SHP77 treated with DMSO at 0.1 percent for 48 hours (cell line): Measurements from ENCODE around the gene STPG4.
"Not testable (repeated sequence)": the region's sequence is repeated elsewhere in the genome, so short reads cannot be mapped to it uniquely, and the experiment has no call there.

ENCODE experiments used
- DNase-seq: peaks from one replicate; lab custom pipeline; 2025; lab: John Stamatoyannopoulos, UW

STPG4 gene

GRCh38 chr2:47126783-47127182 is 28.3 kb downstream of the STPG4 start:
- DNase-seq, result no peak

GRCh38 chr2:47124740-47125139 is 30.4 kb downstream of the STPG4 start:
- DNase-seq, result not testable (repeated sequence)

GRCh38 chr2:47120424-47120823 is 34.7 kb downstream of the STPG4 start:
- not testable (repeated sequence) for DNase-seq

- DNase-seq, result no peak
These were observed 36.1 kb downstream of the STPG4 start for GRCh38 chr2:47119001-47119400.

GRCh38 chr2:47118581-47118980 is 36.5 kb downstream of the STPG4 start:
- no peak for DNase-seq

GRCh38 chr2:47112665-47113435 is 42.3 kb downstream of the STPG4 start:
- no peak for DNase-seq

GRCh38 chr2:47109680-47110079 is 45.4 kb downstream of the STPG4 start:
- no peak for DNase-seq

- no peak for DNase-seq
These were observed 46.1 kb downstream of the STPG4 start for GRCh38 chr2:47109007-47109375.

GRCh38 chr2:47108267-47109006 is 46.7 kb downstream of the STPG4 start:
- DNase-seq, result not testable (repeated sequence)

GRCh38 chr2:47107201-47107600 is 47.9 kb downstream of the STPG4 start:
- DNase-seq, result not testable (repeated sequence)

GRCh38 chr2:47106231-47106630 is 48.9 kb downstream of the STPG4 start:
- DNase-seq, result not testable (repeated sequence)

- not testable (repeated sequence) for DNase-seq
These were observed 55.4 kb downstream of the STPG4 start for GRCh38 chr2:47099712-47100111.

- no peak for DNase-seq
These were observed 56.2 kb downstream of the STPG4 start for GRCh38 chr2:47098953-47099352.

GRCh38 chr2:47097563-47097962 is 57.5 kb downstream of the STPG4 start:
- no peak for DNase-seq

- no peak for DNase-seq
These were observed 58.7 kb downstream of the STPG4 start for GRCh38 chr2:47096451-47096850.

GRCh38 chr2:47095349-47096020 is 59.6 kb downstream of the STPG4 start:
- no peak for DNase-seq

- DNase-seq, result no peak
These were observed 60.5 kb downstream of the STPG4 start for GRCh38 chr2:47094511-47095142.

GRCh38 chr2:47093626-47094025 is 61.5 kb downstream of the STPG4 start:
- no peak for DNase-seq

GRCh38 chr2:47092465-47092864 is 62.6 kb downstream of the STPG4 start:
- DNase-seq, result no peak

GRCh38 chr2:47091118-47091517 is 64.0 kb downstream of the STPG4 start:
- DNase-seq, result no peak

- DNase-seq, result no peak
These were observed 66.0 kb downstream of the STPG4 start for GRCh38 chr2:47089083-47089464.

- no peak for DNase-seq
These were observed 66.6 kb downstream of the STPG4 start for GRCh38 chr2:47088371-47089082.
